Heart right ventricle (tissue), 16 donors: ENCODE measurements around the gene MADD. TPM values are rescaled to one million over a fixed set of nuclear protein-coding genes. Genes with fewer than 3 reads are reported as not detected.

Experiments used
- ATAC-seq, 8 donors: fragments of 200-7000 bp; cut with Tn5 transposase; one replicate each; pipeline ENCODE4 v1.9.1; 2020; ENCODE audit warnings: mild to moderate bottlenecking in 8 of 8, moderate library complexity in 8 of 8, moderate number of reproducible peaks in 1 of 8
- DNase-seq, 2 donors: peaks; one replicate each; pipeline ENCODE4 v3.0.0-alpha.2; 2020
- H3K27ac ChIP-seq, 10 donors: fragments of 200-600 bp; sonication (generic) in 2 of 10; one replicate each; pipeline versions ENCODE4 v1.5.0 to v1.8.0; 2020 to 2022; ENCODE audit warnings: mild to moderate bottlenecking in 3 of 10
- H3K27me3 ChIP-seq, 7 donors: fragments of 200-600 bp; one replicate each; pipeline ENCODE4 v1.8.0; 2021 to 2022; ENCODE audit warnings: mild to moderate bottlenecking in 2 of 7
- H3K36me3 ChIP-seq, 9 donors: fragments of 200-600 bp; sonication (generic) in 1 of 9; one replicate each; pipeline versions ENCODE4 v1.5.0 to v1.8.0; 2020 to 2022; ENCODE audit warnings: mild to moderate bottlenecking in 2 of 9
- H3K4me1 ChIP-seq, 9 donors: fragments of 200-600 bp; sonication (generic) in 1 of 9; one replicate each; pipeline versions ENCODE4 v1.5.0 to v1.8.0; 2020 to 2022; ENCODE audit warnings: mild to moderate bottlenecking in 4 of 9
- H3K4me3 ChIP-seq, 10 donors: fragments of 200-600 bp; sonication (generic) in 2 of 10; one replicate each; pipeline versions ENCODE4 v1.5.0 to v1.8.0; 2020 to 2022; ENCODE audit warnings: mild to moderate bottlenecking in 7 of 10, moderate library complexity in 2 of 10
- H3K9me3 ChIP-seq, 11 donors: fragments of 200-600 bp in 10 of 11; sonication (generic) in 2 of 11; one replicate each; pipeline versions ENCODE4 v1.5.0 to v1.8.0; 2013 to 2022; ENCODE audit warnings: mild to moderate bottlenecking in 2 of 11, control low read depth in 1 of 11, moderate library complexity in 1 of 11
- WGBS, 2 donors: extraction: QIAGEN DNeasy Blood & Tissue Kit; methylation state at CpG; one replicate each; pipeline ENCODE4 v1.1.7; 2013; ENCODE audit warnings: inconsistent platforms in 1 of 2; 5-methylcytosine and 5-hydroxymethylcytosine counted together
- intact Hi-C, 10 donors: fragments of 100-400 bp; cut with DNase I; formaldehyde crosslinking; loops; one replicate each; pipeline versions ENCODE4 v1.11.1 to v1.14.2; 2022
- polyA plus RNA-seq, 2 donors: library from polyadenylated mRNA; stranded (reverse); fragments of 200-250 nt; gene quantifications; one replicate each; pipeline ENCODE4 v1.2.3, GENCODE V29; 2013
- total RNA-seq, 10 donors: library from RNA; stranded (reverse); fragmentation: NEBNext Ultra II Directional in 3 of 10; extraction: Animal tissue kit (Norgen Biotek cat#: 25700) in 3 of 10; gene quantifications; one replicate each; pipeline versions ENCODE4 v1.2.1 to v1.2.4, GENCODE V29; 2021 to 2023
- TF ChIP-seq, protein P1 (sequence below), 9 donors: fragments of 200-600 bp; sonication (generic) in 2 of 9; IDR thresholded peaks; one replicate each; pipeline versions ENCODE4 v1.5.0 to v1.8.0; 2021 to 2022; ENCODE audit warnings: antibody characterized with exemption in 9 of 9, mild to moderate bottlenecking in 5 of 9, moderate library complexity in 1 of 9
- donor health status: Arrhythmogenic right ventricular cardiomyopathy.
- donor health status: ischemic (EF 13 %, LVEDD 7.1; RV severe dilation, severe dysfunction).
- donor health status: healthy with polysubstance abuse.
- donor health status: DM: no; HTN: yes; CAD: no.
- donor health status: DM: no; HTN: no; CAD: no.
- donor health status: ischemic (EF 25% LVEDD 6.9; RV normal size, moderate dysfunction).
- donor health status: ischemic (EF 25% LVEDD 5.7; RV mildly dilated, moderate dysfunction).
- donor health status: healthy.
- donor health status: DM: yes; HTN: yes; CAD: no.
- donor health status: Ischemic cardiomyopathy.
- donor health status: ischemic (EF 35%, LVEDD 5.7; RV mildly dilated, moderate dysfunction).
- donor health status: nonischemic (EF 11% LVEDD 7.7; RV severe dilation, severe dysfunction).
- donor health status: DM: yes; HTN: yes; CAD: no.
- donor health status: PGD.
- donor health status: ischemic (EF 29% LVEDD 5.4; RV normal size, mild dysfunction).
- donor health status: nonischemic (EF 23%, LVEDD 6.1; RV moderate dilation, normal function).

MADD gene
- total and polyA plus RNA-seq, 12 donors, result 23.8 to 54.8 (median 35.4) TPM

DNA sequence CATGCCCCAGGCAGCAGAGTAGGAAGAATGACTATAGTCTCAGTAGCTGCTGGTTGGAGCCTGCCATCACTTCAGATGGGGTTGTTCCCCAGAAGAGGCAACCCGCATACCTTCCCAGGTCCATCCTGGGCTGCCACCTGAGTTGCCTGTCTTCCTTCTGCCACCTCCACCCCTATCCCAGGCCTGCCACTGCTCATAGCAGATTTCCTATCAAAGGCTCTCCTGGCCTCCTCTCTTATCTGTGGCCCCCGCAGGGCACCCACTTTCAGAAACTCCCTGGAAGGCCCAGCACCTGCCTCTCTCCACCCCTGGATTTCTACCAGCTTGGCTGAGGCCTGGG is 12.8 kb upstream of the MADD start:
- Histone ChIP-seq H3K36me3 (peaks cover 0 to 10% (median 0%) of the 10 kb centered on the region in 9 donors), H3K27me3 (no peaks in the 10 kb centered on the region), H3K27ac (peak overlapping the region; percentile 44 to 89 (median 82)), H3K4me1 (peaks cover 24 to 76% (median 68%) of the 10 kb centered on the region in 9 donors), H3K9me3 (no peaks in the 10 kb centered on the region), H3K4me3 (peak overlapping the region in 7 of 10 donors; percentile 26 to 53 (median 49))
- TF ChIP-seq, protein P1, sequence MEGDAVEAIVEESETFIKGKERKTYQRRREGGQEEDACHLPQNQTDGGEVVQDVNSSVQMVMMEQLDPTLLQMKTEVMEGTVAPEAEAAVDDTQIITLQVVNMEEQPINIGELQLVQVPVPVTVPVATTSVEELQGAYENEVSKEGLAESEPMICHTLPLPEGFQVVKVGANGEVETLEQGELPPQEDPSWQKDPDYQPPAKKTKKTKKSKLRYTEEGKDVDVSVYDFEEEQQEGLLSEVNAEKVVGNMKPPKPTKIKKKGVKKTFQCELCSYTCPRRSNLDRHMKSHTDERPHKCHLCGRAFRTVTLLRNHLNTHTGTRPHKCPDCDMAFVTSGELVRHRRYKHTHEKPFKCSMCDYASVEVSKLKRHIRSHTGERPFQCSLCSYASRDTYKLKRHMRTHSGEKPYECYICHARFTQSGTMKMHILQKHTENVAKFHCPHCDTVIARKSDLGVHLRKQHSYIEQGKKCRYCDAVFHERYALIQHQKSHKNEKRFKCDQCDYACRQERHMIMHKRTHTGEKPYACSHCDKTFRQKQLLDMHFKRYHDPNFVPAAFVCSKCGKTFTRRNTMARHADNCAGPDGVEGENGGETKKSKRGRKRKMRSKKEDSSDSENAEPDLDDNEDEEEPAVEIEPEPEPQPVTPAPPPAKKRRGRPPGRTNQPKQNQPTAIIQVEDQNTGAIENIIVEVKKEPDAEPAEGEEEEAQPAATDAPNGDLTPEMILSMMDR (IDR thresholded peaks at IDR 0.05), result no peak
- 50% methylated on average over 2 of the region's 2 CpGs for WGBS, 2 donors
- DNase-seq (no peak), ATAC-seq (no peak)
- intact Hi-C loops, result loop anchor here in 7 of 10 donors (5.0 kb wide), 3 partner anchors 40 to 100 kb away; partner anchors contain the start of gene ARFGAP2 (in 5 of the 7)

DNA sequence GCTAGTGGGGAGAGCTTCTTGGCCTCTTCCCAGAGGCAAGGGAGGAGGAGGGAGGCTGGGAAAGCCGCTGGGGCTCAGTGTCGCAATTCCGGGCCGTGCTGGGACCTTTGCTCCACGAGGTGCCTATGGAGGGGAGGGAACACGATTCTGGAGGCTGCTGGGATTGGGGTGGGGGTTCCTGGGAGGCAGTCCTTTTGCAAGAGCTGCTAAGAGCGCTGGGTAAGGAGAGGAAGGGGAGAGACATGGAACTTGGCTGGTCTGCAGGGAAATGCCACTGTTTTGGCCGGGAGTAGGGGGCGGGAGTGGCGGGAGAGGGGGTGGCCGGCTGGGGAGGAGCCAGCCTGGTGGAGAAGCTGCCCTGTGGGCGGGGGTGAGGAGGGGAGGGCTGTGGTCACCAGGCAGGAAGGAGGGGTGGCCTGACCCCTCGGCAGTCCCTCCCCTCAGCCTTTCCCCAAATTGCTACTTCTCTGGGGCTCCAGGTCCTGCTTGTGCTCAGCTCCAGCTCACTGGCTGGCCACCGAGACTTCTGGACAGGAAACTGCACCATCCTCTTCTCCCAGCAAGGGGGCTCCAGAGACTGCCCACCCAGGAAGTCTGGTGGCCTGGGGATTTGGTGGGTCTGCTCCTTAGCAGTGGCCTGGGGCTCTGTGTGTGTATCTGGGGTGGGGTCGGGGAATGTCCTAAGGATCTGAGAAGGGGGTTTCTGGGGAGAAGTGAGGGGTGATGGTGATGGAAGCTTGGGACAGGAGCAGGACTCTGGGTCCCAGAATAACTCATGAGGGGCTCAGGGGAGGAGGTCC is 12.2 kb upstream of the MADD start, which contains the start of gene NR1H3:
NR1H3 (plus strand) TSS at position 480 of the 800 bp plus-strand sequence. CDS start 1,221 bp downstream, outside the sequence.
- WGBS, 2 donors, result 1 to 3% methylated on average over 14 to 15 of the region's 15 CpGs
- ATAC-seq (peak; percentile 57 to 79 (median 66)), DNase-seq (peak; percentile 80 to 87)
- peaks cover 0 to 16% (median 0%) of the 10 kb centered on the region in 9 donors for H3K36me3 ChIP-seq
- intact Hi-C loops, result loop anchor here in 7 of 10 donors (2.0 to 5.0 kb wide), 5 partner anchors 40 to 100 kb away; partner anchors contain the start of gene ARFGAP2 (in 6 of the 7)
- no peaks in the 10 kb centered on the region for H3K27me3 ChIP-seq
- H3K9me3 ChIP-seq, result no peaks in the 10 kb centered on the region
- H3K4me1 ChIP-seq, result peaks cover 24 to 76% (median 68%) of the 10 kb centered on the region in 9 donors
- H3K27ac ChIP-seq, result peak within 1 kb of the TSS; percentile 44 to 89 (median 82)
- TF ChIP-seq, protein P1 (IDR thresholded peaks at IDR 0.05), result peak; percentile 11 to 71 (median 63)
- H3K4me3 ChIP-seq, result peak within 1 kb of the TSS in 9 of 10 donors; percentile 20 to 53 (median 48)

DNA sequence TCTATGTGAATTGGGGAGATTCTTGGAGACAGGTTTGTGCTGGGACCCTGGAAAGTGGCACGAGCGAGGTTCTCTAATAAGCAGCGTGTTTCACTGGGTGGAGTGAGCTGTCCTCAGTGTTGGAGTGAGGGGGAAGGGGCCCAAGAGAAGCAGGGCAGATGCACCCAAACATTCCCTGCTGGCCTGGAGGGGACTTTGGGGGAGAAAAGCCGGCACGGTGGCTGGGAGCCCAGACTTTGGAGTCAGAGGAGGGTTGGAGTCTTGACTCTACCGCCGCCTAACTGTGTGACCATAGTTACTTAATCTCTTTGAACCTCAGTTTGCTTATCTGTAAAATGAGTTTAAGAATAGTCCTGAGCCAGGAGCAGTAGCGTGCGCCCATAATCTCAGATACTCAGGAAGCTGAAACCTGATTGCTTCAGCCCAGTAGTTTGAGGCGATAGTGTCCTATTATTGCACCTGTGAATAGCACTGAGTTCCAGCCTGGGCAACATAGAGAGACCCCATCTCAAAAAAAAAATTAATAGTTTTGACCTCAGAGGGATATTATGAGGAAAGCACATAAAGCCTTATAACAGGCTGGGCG is 11.5 kb upstream of the MADD start:
- Histone ChIP-seq H3K27me3 (no peaks in the 10 kb centered on the region), H3K27ac (peak overlapping the region; percentile 44 to 89 (median 82)), H3K36me3 (peaks cover 0 to 22% (median 0%) of the 10 kb centered on the region in 9 donors), H3K9me3 (no peaks in the 10 kb centered on the region), H3K4me1 (peaks cover 24 to 73% (median 65%) of the 10 kb centered on the region in 9 donors), H3K4me3 (peak overlapping the region in 9 of 10 donors; percentile 20 to 53 (median 48))
- no peak for DNase-seq
- intact Hi-C loops, result loop anchor here in 7 of 10 donors (2.0 to 5.0 kb wide), 5 partner anchors 41 to 99 kb away; partner anchors contain the start of gene ARFGAP2 (in 6 of the 7)
- WGBS, 2 donors, result 45 to 51% methylated on average over 11 of the region's 11 CpGs
- TF ChIP-seq, protein P1 (IDR thresholded peaks at IDR 0.05), result no peak
- ATAC-seq, result peak in 1 of 8 donors; percentile 1
